K562 (cell line): ENCODE results near the gene STON2. TPM values are rescaled to one million over a fixed set of nuclear protein-coding genes. Genes with fewer than 3 reads are reported as not detected.

Experiments used
- ATF3 ChIP-seq, 2 experiments: fragments of 450-650 bp in 1 of 2; sonication (generic) in 1 of 2; formaldehyde crosslinking in 1 of 2; IDR thresholded peaks in 1 of 2; conservative IDR thresholded peaks in 1 of 2; 2 replicates each; pipeline versions ENCODE4 v1.6.1 to v1.8.1; 2016 to 2023; ENCODE audit warnings: mild to moderate bottlenecking in 2 of 2, moderate library complexity in 2 of 2, inconsistent platforms in 1 of 2, missing genetic modification reagents in 1 of 2
- CEBPG ChIP-seq, 3 experiments: fragments of 200-800 bp in 1 of 3; sonication (Bioruptor generic) in 1 of 3; sonication (generic) in 1 of 3; formaldehyde crosslinking in 1 of 3; IDR thresholded peaks in 2 of 3; conservative IDR thresholded peaks in 1 of 3; 2 replicates each; pipeline versions ENCODE4 v1.6.1 to v1.8.0; 2016 to 2022; ENCODE audit warnings: missing compliant biosample characterization in 2 of 3, missing genetic modification characterization in 2 of 3, mild to moderate bottlenecking in 1 of 3, missing genetic modification reagents in 1 of 3
- ESRRA ChIP-seq: fragments of 450-650 bp; IDR thresholded peaks from 2 replicates; pipeline ENCODE4 v1.6.1; 2014; ENCODE audit warnings: low read depth, mild to moderate bottlenecking, moderate library complexity, borderline replicate concordance
- ETV1 ChIP-seq: fragments of 450-650 bp; conservative IDR thresholded peaks from 2 replicates; pipeline ENCODE4 v1.6.1; 2016; ENCODE audit warnings: missing genetic modification characterization, control low read depth, low read depth, missing compliant biosample characterization
- ETV5 ChIP-seq: sonication (generic); formaldehyde crosslinking; IDR thresholded peaks from 2 replicates; pipeline ENCODE4 v1.4.0; 2020; ENCODE audit warnings: low read depth, mild to moderate bottlenecking, missing genetic modification reagents
- FOXA3 ChIP-seq, 2 experiments: fragments of 450-650 bp in 1 of 2; sonication (generic) in 1 of 2; formaldehyde crosslinking; IDR thresholded peaks in 1 of 2; conservative IDR thresholded peaks in 1 of 2; 2 replicates each; pipeline versions ENCODE4 v1.4.0 to v1.8.0; 2020 to 2022; ENCODE audit warnings: mild to moderate bottlenecking in 2 of 2, missing genetic modification reagents in 1 of 2
- FUS ChIP-seq: fragments of 200-400 bp; formaldehyde crosslinking; optimal IDR thresholded peaks from 2 replicates; pipeline ENCODE3; 2017; ENCODE audit warnings: low read depth, low read length
- GATAD2B ChIP-seq: fragments of 450-650 bp; IDR thresholded peaks from 2 replicates; pipeline ENCODE4 v1.6.1; 2017; ENCODE audit warnings: mild to moderate bottlenecking, borderline replicate concordance
- HDAC6 ChIP-seq: IDR thresholded peaks from 2 replicates; pipeline ENCODE4 v1.6.1; 2012; ENCODE audit warnings: low read depth, mild to moderate bottlenecking, control low read depth, inconsistent platforms, low read length, moderate library complexity
- HMGN3 ChIP-seq: IDR thresholded peaks from 2 replicates; pipeline ENCODE4 v1.6.1; 2011; ENCODE audit warnings: borderline replicate concordance, low read depth, mild to moderate bottlenecking, mixed read lengths, low read length; ENCODE audit not compliant: insufficient read length; ENCODE audit errors: extremely low read depth
- HOXB6 ChIP-seq: fragments of 250-450 bp; sonication (Bioruptor Pico); IDR thresholded peaks from 2 replicates; pipeline ENCODE4 v1.5.1; 2022; ENCODE audit warnings: mild to moderate bottlenecking, borderline replicate concordance
- IRF2 ChIP-seq: sonication (generic); formaldehyde crosslinking; IDR thresholded peaks from 2 replicates; pipeline ENCODE4 v1.8.1; 2022; ENCODE audit warnings: mild to moderate bottlenecking, missing genetic modification reagents
- JUN ChIP-seq, 2 experiments: sonication (generic) in 1 of 2; formaldehyde crosslinking in 1 of 2; IDR thresholded peaks; 2 replicates each; pipeline versions ENCODE4 v1.6.1 to v1.8.0; 2012 to 2022; ENCODE audit warnings: borderline replicate concordance in 2 of 2, mild to moderate bottlenecking in 2 of 2, improper control_type of control experiment in 1 of 2, low read depth in 1 of 2, low read length in 1 of 2, missing genetic modification reagents in 1 of 2
- KDM1A ChIP-seq, 2 experiments: fragments of 450-650 bp; IDR thresholded peaks; 2 replicates each; pipeline ENCODE4 v1.6.1; 2016; ENCODE audit warnings: mild to moderate bottlenecking in 2 of 2
- LARP7 ChIP-seq: fragments of 450-650 bp; IDR thresholded peaks from 2 replicates; pipeline ENCODE4 v1.6.1; 2016
- PTTG1 ChIP-seq: fragments of 450-650 bp; IDR thresholded peaks from 2 replicates; pipeline ENCODE4 v1.6.1; 2016; ENCODE audit warnings: low read depth, mild to moderate bottlenecking, missing genetic modification characterization, missing compliant biosample characterization
- SPI1 ChIP-seq: IDR thresholded peaks from 2 replicates; pipeline ENCODE4 v1.6.1; 2011; ENCODE audit warnings: low read depth, low read length, control low read depth, borderline replicate concordance
- SRSF7 ChIP-seq: fragments of 200-400 bp; formaldehyde crosslinking; optimal IDR thresholded peaks from 2 replicates; pipeline ENCODE3; 2017; ENCODE audit warnings: mild to moderate bottlenecking, low read depth, low read length
- SUPT5H ChIP-seq: fragments of 450-650 bp; IDR thresholded peaks from 2 replicates; pipeline ENCODE4 v1.6.1; 2016
- TCF3 ChIP-seq: sonication (generic); formaldehyde crosslinking; IDR thresholded peaks from 2 replicates; pipeline ENCODE4 v1.4.0; 2020; ENCODE audit warnings: mild to moderate bottlenecking, missing genetic modification reagents
- ZNF224 ChIP-seq: sonication (generic); formaldehyde crosslinking; IDR thresholded peaks from 2 replicates; pipeline ENCODE4 v1.8.0; 2022; ENCODE audit warnings: mild to moderate bottlenecking, missing genetic modification reagents
- ZNF282 ChIP-seq: sonication (generic); formaldehyde crosslinking; IDR thresholded peaks from 2 replicates; pipeline ENCODE4 v1.8.1; 2023; ENCODE audit warnings: missing genetic modification reagents
- ZNF316 ChIP-seq: fragments of 450-650 bp; IDR thresholded peaks from 2 replicates; pipeline ENCODE4 v1.6.1; 2016
- ZNF589 ChIP-seq: fragments of 200-800 bp; sonication (Bioruptor generic); IDR thresholded peaks from 2 replicates; pipeline ENCODE4 v1.6.1; 2016; ENCODE audit warnings: low read depth, missing genetic modification characterization, missing compliant biosample characterization
- polyA plus RNA-seq, 8 experiments: library from polyadenylated mRNA; depleted of rRNA in 4 of 8; stranded (reverse) in 5 of 8; unstranded in 3 of 8; fragments of >200 nt; fragmentation: Nextera tagmentation in 2 of 8; fragmentation: Illumina TruSeq in 1 of 8; extraction: Ambion mirVana in 2 of 8; extraction: Trizol in 1 of 8; gene quantifications; 2 replicates each; pipeline versions ENCODE4 v1.2.1 to v1.2.3, GENCODE V29; 2011 to 2014; ENCODE audit warnings: inconsistent platforms in 1 of 8, missing spikeins in 1 of 8
- total RNA-seq, 7 experiments: library from RNA; depleted of rRNA in 6 of 7; stranded (reverse); fragments of >200 nt in 6 of 7; fragmentation: Illumina TruSeq in 2 of 7; extraction: Trizol in 2 of 7; gene quantifications; 2 replicates each; pipeline versions ENCODE4 v1.2.1 to v1.2.3, GENCODE V29; 2011 to 2021; ENCODE audit warnings: low replicate concordance in 1 of 7
- TF ChIP-seq, protein P1 (sequence below): fragments of 450-650 bp; formaldehyde crosslinking; IDR thresholded peaks from 2 replicates; pipeline ENCODE4 v1.4.0; 2020; ENCODE audit warnings: mild to moderate bottlenecking, moderate library complexity

Gene STON2
- total and polyA plus RNA-seq, 9 of the 15 experiments (the other 6 are each of a cell fraction or from before 2014, with no cell fraction given) = 7.8 to 99.3 (median 53.5) TPM

GRCh38 chr14:81303258-81303935 is 96.7 kb downstream of the STON2 start (continued):
- TF ChIP-seq, protein P1, sequence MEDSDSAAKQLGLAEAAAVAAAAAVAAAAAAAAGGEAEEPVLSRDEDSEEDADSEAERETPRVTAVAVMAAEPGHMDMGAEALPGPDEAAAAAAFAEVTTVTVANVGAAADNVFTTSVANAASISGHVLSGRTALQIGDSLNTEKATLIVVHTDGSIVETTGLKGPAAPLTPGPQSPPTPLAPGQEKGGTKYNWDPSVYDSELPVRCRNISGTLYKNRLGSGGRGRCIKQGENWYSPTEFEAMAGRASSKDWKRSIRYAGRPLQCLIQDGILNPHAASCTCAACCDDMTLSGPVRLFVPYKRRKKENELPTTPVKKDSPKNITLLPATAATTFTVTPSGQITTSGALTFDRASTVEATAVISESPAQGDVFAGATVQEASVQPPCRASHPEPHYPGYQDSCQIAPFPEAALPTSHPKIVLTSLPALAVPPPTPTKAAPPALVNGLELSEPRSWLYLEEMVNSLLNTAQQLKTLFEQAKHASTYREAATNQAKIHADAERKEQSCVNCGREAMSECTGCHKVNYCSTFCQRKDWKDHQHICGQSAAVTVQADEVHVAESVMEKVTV (CRISPR knock-in tag) = no peak
- TF ChIP-seq CEBPG (CRISPR knock-in tag; IDR thresholded peaks at IDR 0.05) = peak; percentile 70
- peak; percentile 60 to 63; a peak in 2 of 4 replicates for TF ChIP-seq CEBPG (tag; conservative IDR thresholded peaks at IDR 0.05 in 1 of 2, IDR thresholded peaks at IDR 0.05 in 1 of 2)
- no peak for TF ChIP-seq HMGN3
- TF ChIP-seq ZNF589 (CRISPR knock-in tag) = no peak
- TF ChIP-seq JUN (IDR thresholded peaks at IDR 0.05; ENCODE audit: borderline replicate concordance, low read depth, low read length) = peak; percentile 88
- TF ChIP-seq JUN (CRISPR knock-in tag; IDR thresholded peaks at IDR 0.05; ENCODE audit: borderline replicate concordance) = no peak
- TF ChIP-seq SPI1 = peak; percentile 31; the same call in 1 of the 2 replicates
- TF ChIP-seq TCF3 (CRISPR knock-in tag) = peak; percentile 40
- TF ChIP-seq SUPT5H = no peak
- TF ChIP-seq HOXB6 (CRISPR knock-in tag) = no peak
- no peak for TF ChIP-seq ETV5 (CRISPR knock-in tag)
- no peak for TF ChIP-seq IRF2 (CRISPR knock-in tag)
- TF ChIP-seq FUS = no peak
- TF ChIP-seq FOXA3 (CRISPR knock-in tag; conservative IDR thresholded peaks at IDR 0.05 in 1 of 2, IDR thresholded peaks at IDR 0.05 in 1 of 2) = 0 out of 4 replicates have a peak, but pooled peaks of 1 of the 2 experiments have one; percentile 12
- TF ChIP-seq SRSF7 = no peak
- no peak for TF ChIP-seq ZNF224 (CRISPR knock-in tag)
- TF ChIP-seq ZNF282 (CRISPR knock-in tag) = no peak
- TF ChIP-seq ATF3 (IDR thresholded peaks at IDR 0.05) = peak; percentile 95
- no peak for TF ChIP-seq ATF3 (CRISPR knock-in tag; conservative IDR thresholded peaks at IDR 0.05)
- 0 out of 2 replicates have a peak, but pooled peaks have one; percentile 11 for TF ChIP-seq ETV1 (tag)
- 0 out of 2 replicates have a peak, but pooled peaks have one; percentile 29 for TF ChIP-seq GATAD2B
- TF ChIP-seq PTTG1 (tag) = no peak
- TF ChIP-seq LARP7 = no peak
- 0 out of 4 replicates have a peak, but pooled peaks of 1 of the 2 experiments have one; percentile 15 for TF ChIP-seq KDM1A (IDR thresholded peaks at IDR 0.05)
- no peak for TF ChIP-seq ESRRA
- no peak for TF ChIP-seq HDAC6
- peak; percentile 64 for TF ChIP-seq ZNF316
